HG02623 (cell line): ENCODE data around the gene PON2.
"Not testable (repeated sequence)": the region's sequence is repeated elsewhere in the genome, so short reads cannot be mapped to it uniquely, and the experiment has no call there.

Experiments used
- ATAC-seq: cut with Tn5 transposase; IDR thresholded peaks from one replicate; pipeline ENCODE4 v1.9.1; 2021; ENCODE audit warnings: moderate library complexity; ENCODE audit not compliant: unreplicated experiment

PON2 gene

DNA sequence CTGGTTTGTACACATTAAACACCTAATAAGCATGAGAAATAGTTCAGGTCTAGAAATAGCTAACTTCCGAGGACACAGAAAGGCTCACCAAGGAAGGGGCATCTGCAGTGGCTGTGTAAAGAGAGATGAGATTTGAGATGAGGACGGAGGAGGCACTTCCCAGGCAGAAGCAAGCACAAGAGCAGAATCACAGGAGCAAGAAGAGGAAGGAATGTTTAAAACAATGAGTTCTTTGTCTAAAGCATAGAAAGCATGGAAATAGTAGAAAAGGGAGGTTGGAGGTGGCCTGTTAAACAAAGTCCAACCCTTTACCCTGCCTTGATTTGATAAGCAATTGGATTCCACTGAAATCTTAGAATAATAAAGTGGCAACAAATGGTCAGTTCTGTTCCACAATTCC, 27.1 kb downstream of the PON2 start:
- ATAC-seq, result no peak

DNA sequence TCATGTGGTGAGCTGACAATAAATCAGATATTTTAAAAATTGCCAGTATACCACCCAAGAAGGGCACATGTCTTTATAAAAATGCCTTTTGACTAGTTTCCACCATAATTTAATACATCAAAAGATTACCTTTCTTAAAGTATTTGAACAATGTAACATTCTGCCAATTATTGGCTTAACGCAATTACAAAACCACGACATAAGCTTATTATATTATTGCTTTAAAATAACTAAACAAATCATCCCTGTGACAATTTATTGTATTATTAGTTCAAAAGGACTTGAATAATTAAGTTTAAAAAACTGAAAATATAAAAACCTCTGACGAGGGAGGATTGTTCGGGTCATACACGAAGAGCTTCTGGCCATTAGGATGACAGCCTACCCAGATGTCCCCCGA, 29.0 kb downstream of the PON2 start:
- no peak for ATAC-seq

GRCh38 chr7:95405208-95405607, 29.6 kb downstream of the PON2 start:
- no peak for ATAC-seq

- no peak for ATAC-seq
Measured at GRCh38 chr7:95404316-95404865, 30.4 kb downstream of the PON2 start.

- no peak for ATAC-seq
Measured at GRCh38 chr7:95398155-95398940, 36.5 kb downstream of the PON2 start.

DNA sequence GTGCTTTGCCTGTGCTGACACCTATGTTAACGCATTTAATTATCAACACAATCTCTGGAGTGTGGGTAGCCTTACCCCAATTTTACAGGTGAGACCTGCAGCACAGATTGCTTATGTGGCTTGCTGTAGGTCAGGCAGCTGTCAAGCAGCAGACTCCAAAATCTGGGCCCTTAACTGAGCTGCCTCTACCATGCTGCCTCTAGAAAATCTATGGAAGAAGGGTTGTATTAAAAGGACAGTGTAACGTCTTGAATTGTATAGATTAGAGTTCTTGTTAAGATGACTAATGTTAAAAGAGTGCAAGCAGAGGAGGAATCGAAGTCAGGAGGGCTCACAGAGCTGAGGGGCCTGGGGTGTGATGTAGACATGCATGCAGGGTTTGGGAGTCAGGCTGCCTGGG, 37.4 kb downstream of the PON2 start:
- no peak for ATAC-seq

DNA sequence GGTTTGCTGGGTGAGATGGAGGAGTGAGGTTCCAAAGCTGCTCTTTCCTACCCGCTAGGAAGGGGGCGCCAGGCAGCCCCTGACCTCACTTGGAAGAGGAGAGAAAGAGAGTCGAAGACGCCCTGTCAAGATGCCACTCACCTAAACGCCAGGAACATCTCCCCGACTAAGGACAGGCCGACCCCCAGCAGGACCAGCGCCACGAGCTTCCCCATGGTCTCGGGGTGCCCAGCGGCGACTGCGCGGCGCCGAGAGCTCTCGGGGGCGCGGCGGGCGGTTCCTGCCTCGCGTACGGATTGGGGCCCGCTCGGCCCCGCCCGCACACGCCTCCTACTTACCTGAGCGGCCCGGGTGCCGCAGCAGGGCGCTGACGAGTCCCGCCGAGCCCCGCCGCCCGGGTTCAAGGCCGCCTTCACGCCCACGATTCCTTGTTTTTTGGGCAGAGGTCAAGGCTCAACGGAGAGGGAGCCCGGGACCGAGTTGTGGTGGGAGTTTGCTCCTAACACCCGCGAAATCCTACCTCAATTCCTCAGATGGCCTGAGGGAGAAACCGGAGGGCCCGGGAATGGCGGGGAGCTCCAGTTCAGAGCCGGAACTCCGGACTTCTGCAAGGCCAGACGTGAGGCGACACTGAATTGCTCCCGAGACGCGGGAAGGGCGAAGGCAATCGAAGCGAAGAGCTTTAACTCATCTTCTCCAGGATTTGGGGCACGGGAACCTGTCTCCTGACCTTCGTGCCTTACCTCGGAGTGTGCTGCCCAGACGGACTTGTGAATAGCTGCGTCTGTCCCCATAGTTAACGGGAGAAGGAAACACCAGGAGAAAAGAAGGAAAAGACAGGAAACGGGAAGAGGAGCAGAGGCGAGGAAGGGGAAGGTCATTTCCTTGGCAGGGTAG, 38.4 kb downstream of the PON2 start, which contains the start of gene PON3:
Gene PON3, minus strand, starts transcription at position 240 of the 897 bp plus-strand sequence. Its CDS starts 25 bp downstream, at position 215.
- no peak for ATAC-seq

DNA sequence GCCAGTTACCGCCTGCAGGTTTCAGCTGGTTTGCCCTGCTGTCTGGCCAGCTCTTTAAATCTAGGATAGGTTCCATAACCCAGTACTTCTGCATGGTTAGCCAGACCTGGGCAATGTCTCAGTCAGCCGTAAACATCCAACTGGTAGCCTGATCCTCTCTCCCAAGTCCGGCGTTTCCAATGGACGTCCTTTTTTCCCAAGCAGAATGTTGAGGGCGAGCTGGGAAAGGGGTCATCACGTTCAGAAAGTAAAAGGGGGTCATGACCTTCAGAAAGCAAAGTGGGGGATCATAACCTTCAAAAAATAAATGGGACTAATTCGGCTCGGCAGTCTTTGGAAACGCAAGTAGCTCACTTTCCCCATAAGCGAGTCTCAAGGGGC, 39.1 kb downstream of the PON2 start:
- no peak for ATAC-seq

- ATAC-seq, result no peak
Measured at GRCh38 chr7:95394370-95394769, 40.5 kb downstream of the PON2 start.

DNA sequence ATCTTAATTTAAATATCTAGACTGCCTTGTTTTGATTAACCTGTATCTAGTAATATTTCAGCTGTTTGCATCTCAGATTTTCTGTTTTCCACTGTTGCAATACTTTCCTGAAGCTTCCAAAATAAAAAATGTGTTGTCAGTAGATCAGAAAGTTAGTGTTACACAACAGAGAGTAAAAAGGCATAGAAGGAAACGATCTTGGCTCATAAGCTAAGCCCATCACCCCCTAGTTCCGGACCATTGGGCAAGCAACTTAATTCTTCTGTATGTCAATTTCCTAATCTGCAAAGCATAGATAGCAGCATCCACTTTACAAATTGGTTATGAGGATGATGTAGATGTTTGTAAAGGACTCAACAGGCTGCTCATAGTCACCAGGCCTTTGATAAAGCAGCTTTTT, 43.1 kb downstream of the PON2 start:
- no peak for ATAC-seq

GRCh38 chr7:95389516-95389915, 45.3 kb downstream of the PON2 start:
- no peak for ATAC-seq

GRCh38 chr7:95379457-95379856, 55.4 kb downstream of the PON2 start:
- not testable (repeated sequence) for ATAC-seq

DNA sequence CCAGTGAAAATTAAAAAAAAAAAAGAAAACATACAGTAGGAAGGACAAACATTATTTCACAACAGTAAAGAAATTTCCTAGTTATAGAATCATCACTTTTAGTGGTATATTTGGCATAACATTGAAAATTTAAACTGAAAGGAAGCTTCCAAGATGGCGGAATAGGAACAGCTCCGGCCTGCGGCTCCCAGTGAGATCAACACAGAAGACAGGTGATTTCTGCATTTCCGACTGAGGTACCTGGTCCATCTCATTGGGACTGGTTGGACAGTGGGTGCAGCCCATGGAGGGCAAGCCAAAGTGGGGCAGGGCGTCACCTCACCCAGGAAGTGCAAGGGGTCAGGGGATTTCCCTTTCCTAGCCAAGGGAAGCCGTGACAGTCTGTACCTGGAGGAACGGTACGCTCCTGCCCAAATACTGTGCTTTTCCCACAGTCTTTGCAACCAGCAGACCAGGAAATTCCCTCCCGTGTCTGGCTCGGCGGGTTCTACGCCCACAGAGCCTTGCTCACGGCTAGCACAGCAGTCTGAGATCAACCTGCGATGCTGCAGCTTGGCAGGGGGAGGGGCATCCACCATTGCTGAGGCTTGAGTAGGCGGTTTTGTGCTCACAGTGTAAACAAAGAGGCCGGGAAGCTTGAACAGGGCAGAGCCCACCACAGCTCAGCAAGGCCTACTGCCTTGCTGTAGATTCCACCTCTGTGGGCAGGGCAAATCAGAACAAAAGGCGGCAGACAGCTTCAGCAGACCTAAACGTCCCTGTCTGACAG, 58.0 kb downstream of the PON2 start:
- ATAC-seq, result no peak

- no peak for ATAC-seq
Measured at GRCh38 chr7:95375591-95376257, 59.1 kb downstream of the PON2 start.

DNA sequence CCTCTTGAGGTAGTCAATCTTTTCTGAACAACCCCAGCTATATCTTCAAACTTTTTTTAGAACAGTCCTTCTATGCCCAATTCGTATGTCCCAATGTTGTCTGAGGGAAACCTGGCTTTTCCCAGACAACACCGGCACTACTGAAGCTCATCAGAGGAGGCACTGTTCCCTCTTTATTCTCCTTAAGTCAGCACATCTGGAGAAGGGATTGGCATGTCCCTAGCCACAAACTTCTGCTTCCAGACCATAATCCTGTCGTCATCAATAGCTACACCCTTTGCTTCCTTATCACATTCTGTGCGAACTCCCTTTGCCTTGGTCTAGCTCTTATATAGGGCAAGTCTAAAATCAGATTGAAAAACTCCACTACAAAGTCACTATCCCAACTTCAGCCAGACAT, 61.5 kb downstream of the PON2 start:
- no peak for ATAC-seq

DNA sequence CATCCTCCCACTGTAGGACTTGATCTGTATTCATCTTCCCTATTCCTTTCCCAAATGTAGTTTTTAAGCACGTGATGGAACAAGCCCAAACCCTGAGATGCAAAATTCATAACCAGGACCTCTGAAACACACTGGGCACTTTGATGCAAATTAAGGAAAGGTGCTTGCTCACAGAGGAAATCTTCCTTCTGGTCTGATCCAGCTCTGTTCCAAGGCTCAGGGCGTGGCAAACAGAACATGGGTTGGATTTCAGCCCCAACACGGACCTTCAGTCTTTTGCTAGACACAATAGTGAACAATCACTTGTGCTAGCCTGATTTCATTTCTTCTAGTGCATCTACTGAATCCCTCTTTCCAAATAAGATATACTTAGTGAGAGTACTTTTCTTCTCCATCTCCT, 66.6 kb downstream of the PON2 start:
- ATAC-seq, result no peak

GRCh38 chr7:95367606-95368005, 67.2 kb downstream of the PON2 start:
- no peak for ATAC-seq

GRCh38 chr7:95365151-95365550, 69.7 kb downstream of the PON2 start:
- no peak for ATAC-seq

DNA sequence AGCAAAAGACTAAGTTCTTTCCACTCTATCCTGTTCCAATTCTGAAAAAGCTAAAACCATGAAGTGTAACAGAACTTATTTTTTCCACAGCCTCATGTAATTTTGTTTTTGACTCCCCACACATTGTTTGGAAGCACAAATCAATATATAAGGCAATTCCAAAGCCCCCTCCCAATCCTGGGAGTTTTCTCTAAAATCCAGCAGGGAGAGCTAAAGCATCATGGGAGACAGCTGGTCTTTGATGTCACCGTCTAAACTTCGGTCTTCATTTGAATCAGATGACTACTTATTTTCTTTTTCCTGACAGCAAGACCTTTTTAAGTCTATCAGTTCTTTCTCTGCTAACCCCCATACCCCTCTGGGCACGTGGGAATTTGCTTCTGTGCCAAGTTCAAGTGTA, 77.2 kb downstream of the PON2 start:
- ATAC-seq, result no peak
